CD14-positive monocyte (primary cell): ENCODE measurements around the gene THRAP3. TPM values are rescaled to one million over a fixed set of nuclear protein-coding genes. Genes with fewer than 3 reads are reported as not detected.
A peak's percentile ranks its signal among the peaks of the same experiment; 100 is the strongest.

Experiments
- DNase-seq, 3 donors: peaks; one replicate each; pipeline ENCODE4 v3.0.0-alpha.2; 2011 to 2022
- H2AFZ ChIP-seq: 2 replicates; pipeline ENCODE4 v1.6.0; 2012; ENCODE audit warnings: mild to moderate bottlenecking, low read depth, low read length, inconsistent platforms; ENCODE audit not compliant: insufficient read depth, poor library complexity, severe bottlenecking
- H3K27ac ChIP-seq, 2 donors: 1 replicate in 1 of 2; 2 replicates in 1 of 2; pipeline ENCODE4 v1.5.1; 2012 to 2013; ENCODE audit warnings: low read length in 2 of 2, control low read depth in 1 of 2, inconsistent platforms in 1 of 2, low read depth in 1 of 2, mild to moderate bottlenecking in 1 of 2
- H3K27me3 ChIP-seq, 2 donors: one replicate each; pipeline versions ENCODE4 v1.6.0 to v1.6.1; 2011 to 2013; ENCODE audit warnings: low read length in 2 of 2; ENCODE audit not compliant: control insufficient read depth in 2 of 2, insufficient read depth in 2 of 2
- H3K36me3 ChIP-seq, 2 donors: replicated peaks in 1 of 2; 1 replicate in 1 of 2; 2 replicates in 1 of 2; pipeline versions ENCODE4 v1.5.1 to v1.6.1; 2012 to 2013; ENCODE audit warnings: low read length in 2 of 2, control low read depth in 1 of 2, inconsistent platforms in 1 of 2, mild to moderate bottlenecking in 1 of 2; ENCODE audit not compliant: insufficient read depth in 2 of 2, control insufficient read depth in 1 of 2
- H3K4me1 ChIP-seq, 2 donors: 1 replicate in 1 of 2; 2 replicates in 1 of 2; pipeline versions ENCODE4 v1.5.1 to v1.6.1; 2012 to 2013; ENCODE audit warnings: low read length in 2 of 2, control low read depth in 1 of 2, inconsistent platforms in 1 of 2, mild to moderate bottlenecking in 1 of 2, moderate library complexity in 1 of 2; ENCODE audit not compliant: insufficient read depth in 2 of 2, control insufficient read depth in 1 of 2
- H3K4me2 ChIP-seq: replicated peaks from 2 replicates; pipeline ENCODE3; 2012; ENCODE audit warnings: low read length, moderate library complexity, mild to moderate bottlenecking; ENCODE audit not compliant: poor library complexity, severe bottlenecking; ENCODE audit errors: extremely low read depth
- H3K4me3 ChIP-seq, 3 experiments: fragments of 200-600 bp in 1 of 3; sonication (generic) in 1 of 3; replicated peaks in 1 of 3; 1 replicate in 2 of 3; 2 replicates in 1 of 3; pipeline ENCODE4 v1.5.1; 2011 to 2013; ENCODE audit warnings: low read length in 3 of 3, mild to moderate bottlenecking in 3 of 3, control low read depth in 2 of 3, low read depth in 2 of 3, inconsistent platforms in 1 of 3, moderate library complexity in 1 of 3
- H3K79me2 ChIP-seq: 2 replicates; pipeline ENCODE4 v1.6.0; 2012; ENCODE audit warnings: mild to moderate bottlenecking, control low read depth, inconsistent platforms, low read length, moderate library complexity; ENCODE audit not compliant: insufficient read depth
- H3K9ac ChIP-seq: 2 replicates; pipeline ENCODE4 v1.6.0; 2017; ENCODE audit warnings: low read length, mild to moderate bottlenecking; ENCODE audit not compliant: insufficient read depth, poor library complexity, severe bottlenecking
- H3K9me3 ChIP-seq, 2 donors: replicated peaks in 1 of 2; 1 replicate in 1 of 2; 2 replicates in 1 of 2; pipeline versions ENCODE4 v1.5.1 to v1.6.1; 2012 to 2013; ENCODE audit warnings: low read length in 2 of 2, control low read depth in 1 of 2; ENCODE audit not compliant: control insufficient read depth in 1 of 2, insufficient read depth in 1 of 2
- H4K20me1 ChIP-seq: 2 replicates; pipeline ENCODE4 v1.6.0; 2012; ENCODE audit warnings: mild to moderate bottlenecking, low read length, control low read depth, moderate library complexity; ENCODE audit not compliant: insufficient read depth
- H3K27ac Mint-ChIP-seq, 7 donors: one replicate each; pipeline ENCODE4 v1.8.0; 2020; ENCODE audit warnings: mild to moderate bottlenecking in 7 of 7, mixed read lengths in 7 of 7, moderate library complexity in 6 of 7, inconsistent platforms in 2 of 7
- H3K27me3 Mint-ChIP-seq, 3 donors: one replicate each; pipeline ENCODE4 v1.8.0; 2021 to 2022; ENCODE audit warnings: low read depth in 3 of 3, mild to moderate bottlenecking in 3 of 3, mixed read lengths in 3 of 3, moderate library complexity in 3 of 3, inconsistent platforms in 1 of 3
- H3K36me3 Mint-ChIP-seq, 2 donors: one replicate each; pipeline ENCODE4 v1.8.0; 2020; ENCODE audit warnings: mixed read lengths in 2 of 2, inconsistent platforms in 1 of 2, mild to moderate bottlenecking in 1 of 2
- H3K4me1 Mint-ChIP-seq: one replicate; pipeline ENCODE4 v1.8.0; 2020; ENCODE audit warnings: mild to moderate bottlenecking, mixed read lengths
- H3K4me3 Mint-ChIP-seq, 2 donors: one replicate each; pipeline ENCODE4 v1.8.0; 2020; ENCODE audit warnings: mild to moderate bottlenecking in 2 of 2, mixed read lengths in 2 of 2, moderate library complexity in 1 of 2
- H3K9me3 Mint-ChIP-seq, 7 donors: one replicate each; pipeline ENCODE4 v1.8.0; 2020 to 2022; ENCODE audit warnings: mixed read lengths in 7 of 7, mild to moderate bottlenecking in 6 of 7, moderate library complexity in 6 of 7, inconsistent platforms in 2 of 7
- CTCF ChIP-seq: fragments of 200-600 bp; IDR thresholded peaks from one replicate; pipeline ENCODE4 v1.8.0; 2022; ENCODE audit warnings: antibody characterized with exemption, mild to moderate bottlenecking
- WGBS: methylation state at CpG from one replicate; pipeline ENCODE4 v1.1.5; 2013; ENCODE audit warnings: missing lambda C conversion rate; ENCODE audit not compliant: insufficient coverage; 5-methylcytosine and 5-hydroxymethylcytosine counted together
- intact Hi-C, 2 donors: fragments of 100-400 bp; cut with micrococcal nuclease; formaldehyde crosslinking; loops; one replicate each; pipeline versions ENCODE4 v1.15.0 to v1.15.1; 2023
- polyA plus RNA-seq, 3 donors: library from polyadenylated mRNA; depleted of rRNA in 1 of 3; unstranded in 2 of 3; stranded (reverse) in 1 of 3; fragments of 300-500 nt in 2 of 3; fragments of >200 nt in 1 of 3; fragmentation: Illumina TruSeq in 2 of 3; gene quantifications; 1 replicate in 2 of 3; 2 replicates in 1 of 3; pipeline ENCODE4 v1.2.3, GENCODE V29; 2012 to 2021

THRAP3 gene
- polyA plus RNA-seq, 3 donors = 30.1 to 63.4 (median 35.7) TPM

- H3K27me3 Mint-ChIP-seq = peaks cover 2 to 7% (median 5%) of the 10 kb centered on the region in 3 donors
- Histone ChIP-seq H3K27ac (peak overlapping the region in 1 of 2 donors; percentile 3), H3K4me3 (no peak overlapping the region), H3K9ac (no peak overlapping the region), H2AFZ (no peak overlapping the region), H3K79me2 (no peaks in the 10 kb centered on the region), H4K20me1 (peaks cover 66% of the 10 kb centered on the region), H3K4me1 (peaks cover 33 to 51% of the 10 kb centered on the region in 2 donors), H3K36me3 (peaks cover 41 to 45% of the 10 kb centered on the region in 2 donors), H3K9me3 (no peaks in the 10 kb centered on the region), H3K4me2 (no peak overlapping the region), H3K27me3 (peaks cover 0 to 4% of the 10 kb centered on the region in 2 donors)
- intact Hi-C loops = loop anchor here in 1 of 2 donors (10.0 kb wide), 1 partner anchor 1171 kb away; the partner anchor contains the start of gene ZC3H12A
- H3K36me3 Mint-ChIP-seq = peaks cover 51 to 52% of the 10 kb centered on the region in 2 donors
- 100% methylated on average over 1 of the region's 23 CpGs for WGBS
- no peak overlapping the region for H3K4me3 Mint-ChIP-seq
- DNase-seq = no peak
- H3K9me3 Mint-ChIP-seq = peaks cover 0 to 2% (median 0%) of the 10 kb centered on the region in 7 donors
- peaks cover 51% of the 10 kb centered on the region for H3K4me1 Mint-ChIP-seq
- no peak for TF ChIP-seq CTCF
- peak overlapping the region; percentile 31 to 90 (median 75) for H3K27ac Mint-ChIP-seq
These were observed 79.6 kb downstream of the THRAP3 start for GRCh38 chr1:36303650-36304360.

GRCh38 chr1:36304521-36304920 lies 80.3 kb downstream of the THRAP3 start:
- Mint-ChIP-seq H3K4me3 (peak overlapping the region in 1 of 2 donors; percentile 39), H3K27me3 (peaks cover 2 to 7% (median 5%) of the 10 kb centered on the region in 3 donors), H3K9me3 (peaks cover 0 to 2% (median 0%) of the 10 kb centered on the region in 7 donors), H3K27ac (peak overlapping the region in 6 of 7 donors; percentile 48 to 90 (median 74)), H3K4me1 (peaks cover 51% of the 10 kb centered on the region), H3K36me3 (peaks cover 46 to 48% of the 10 kb centered on the region in 2 donors)
- Histone ChIP-seq H3K9me3 (no peaks in the 10 kb centered on the region), H3K4me1 (peaks cover 33 to 48% of the 10 kb centered on the region in 2 donors), H3K27ac (no peak overlapping the region), H4K20me1 (peaks cover 63% of the 10 kb centered on the region), H3K79me2 (no peaks in the 10 kb centered on the region), H3K36me3 (peaks cover 39 to 41% of the 10 kb centered on the region in 2 donors), H3K9ac (no peak overlapping the region), H3K4me2 (no peak overlapping the region), H3K27me3 (peaks cover 0 to 4% of the 10 kb centered on the region in 2 donors), H3K4me3 (no peak overlapping the region), H2AFZ (no peak overlapping the region)
- TF ChIP-seq CTCF = no peak
- peak; percentile 70 to 96 (median 89) for DNase-seq
- WGBS = no CpG with 5 or more reads among the region's 7 CpGs
- intact Hi-C loops = loop anchor here in 1 of 2 donors (10.0 kb wide), 1 partner anchor 1170 kb away; the partner anchor contains the start of gene ZC3H12A
